COR-L47 (cell line): ENCODE measurements around the gene CEP120.
A peak's percentile ranks its signal among the peaks of the same experiment; 100 is the strongest.
"Not testable (repeated sequence)": the region's sequence is repeated elsewhere in the genome, so short reads cannot be mapped to it uniquely, and the experiment has no call there.

Experiments
- DNase-seq: peaks from one replicate; lab custom pipeline; 2025; lab: John Stamatoyannopoulos, UW

CEP120 gene

GRCh38 chr5:123438902-123439301 is 15.7 kb upstream of the CEP120 start:
- no peak for DNase-seq

- no peak for DNase-seq
Measured at GRCh38 chr5:123438244-123438643, 15.0 kb upstream of the CEP120 start.

- no peak for DNase-seq
Measured at GRCh38 chr5:123436201-123436600, 13.0 kb upstream of the CEP120 start.

- no peak for DNase-seq
Measured at GRCh38 chr5:123434796-123435195, 11.6 kb upstream of the CEP120 start.

GRCh38 chr5:123433596-123433995 is 10.4 kb upstream of the CEP120 start:
- no peak for DNase-seq

GRCh38 chr5:123430441-123430840 is 7.2 kb upstream of the CEP120 start:
- not testable (repeated sequence) for DNase-seq

- no peak for DNase-seq
Measured at GRCh38 chr5:123429993-123430392, 6.8 kb upstream of the CEP120 start.

GRCh38 chr5:123429221-123429954 is 6.2 kb upstream of the CEP120 start:
- DNase-seq, result no peak

GRCh38 chr5:123428521-123429220 is 5.5 kb upstream of the CEP120 start:
- DNase-seq, result no peak

GRCh38 chr5:123427281-123427680 is 4.1 kb upstream of the CEP120 start:
- DNase-seq, result no peak

- no peak for DNase-seq
Measured at GRCh38 chr5:123425431-123425830, 2.2 kb upstream of the CEP120 start.

GRCh38 chr5:123422433-123423277 is 548 bp downstream of the CEP120 start:
- peak; percentile 18 for DNase-seq

GRCh38 chr5:123421773-123422172 is 1.4 kb downstream of the CEP120 start:
- no peak for DNase-seq

GRCh38 chr5:123414974-123415373 is 8.2 kb downstream of the CEP120 start:
- DNase-seq, result no peak

GRCh38 chr5:123412206-123412605 is 11.0 kb downstream of the CEP120 start:
- DNase-seq, result no peak

- not testable (repeated sequence) for DNase-seq
Measured at GRCh38 chr5:123401999-123402398, 21.2 kb downstream of the CEP120 start.

GRCh38 chr5:123401320-123401719 is 21.9 kb downstream of the CEP120 start:
- no peak for DNase-seq

GRCh38 chr5:123400870-123401291 is 22.3 kb downstream of the CEP120 start:
- not testable (repeated sequence) for DNase-seq

GRCh38 chr5:123398058-123398733 is 25.0 kb downstream of the CEP120 start:
- no peak for DNase-seq

GRCh38 chr5:123397538-123397937 is 25.7 kb downstream of the CEP120 start:
- no peak for DNase-seq

- DNase-seq, result no peak
Measured at GRCh38 chr5:123391009-123391408, 32.2 kb downstream of the CEP120 start.

GRCh38 chr5:123389794-123390193 is 33.4 kb downstream of the CEP120 start:
- no peak for DNase-seq
